Fibroblast of lung (primary cell): ENCODE results near the gene ETNPPL. TPM values are rescaled to one million over a fixed set of nuclear protein-coding genes. Genes with fewer than 3 reads are reported as not detected.

Experiments
- DNase-seq, 2 donors: peaks; one replicate each; pipeline versions ENCODE4 v3.0.0 to v3.0.0-alpha.2; 2010; ENCODE audit warnings: low read depth in 2 of 2
- H2AFZ ChIP-seq: 2 replicates; pipeline ENCODE4 v1.5.1; 2012; ENCODE audit warnings: low read length, control low read depth, inconsistent platforms
- H3K27ac ChIP-seq: 2 replicates; pipeline ENCODE4 v1.5.1; 2011; ENCODE audit warnings: low read length, control low read depth; ENCODE audit not compliant: insufficient read depth
- H3K27me3 ChIP-seq: 2 replicates; pipeline ENCODE4 v1.5.1; 2011; ENCODE audit warnings: mild to moderate bottlenecking, low read length; ENCODE audit not compliant: control insufficient read depth, insufficient read depth
- H3K36me3 ChIP-seq: 2 replicates; pipeline ENCODE4 v1.5.1; 2011; ENCODE audit warnings: low read length; ENCODE audit not compliant: control insufficient read depth, insufficient read depth
- H3K4me1 ChIP-seq: 2 replicates; pipeline ENCODE4 v1.5.1; 2011; ENCODE audit warnings: low read length; ENCODE audit not compliant: control insufficient read depth, insufficient read depth; ENCODE audit errors: extremely low read depth
- H3K4me2 ChIP-seq: 2 replicates; pipeline ENCODE4 v1.5.1; 2011; ENCODE audit warnings: low read length, control low read depth; ENCODE audit not compliant: insufficient read depth; ENCODE audit errors: extremely low read depth
- H3K4me3 ChIP-seq, 4 experiments: fragments of 200-600 bp in 1 of 4; sonication (generic) in 1 of 4; replicated peaks in 1 of 4; 2 replicates each; pipeline ENCODE4 v1.5.1; 2011 to 2016; ENCODE audit warnings: low read length in 4 of 4, low read depth in 3 of 4, mild to moderate bottlenecking in 3 of 4, control low read depth in 2 of 4, inconsistent platforms in 1 of 4, mixed read lengths in 1 of 4; ENCODE audit not compliant: insufficient read depth in 1 of 4; ENCODE audit errors: control extremely low read depth in 1 of 4
- H3K79me2 ChIP-seq: 2 replicates; pipeline ENCODE4 v1.5.1; 2012; ENCODE audit warnings: mild to moderate bottlenecking, low read length, inconsistent platforms; ENCODE audit not compliant: control insufficient read depth, insufficient read depth
- H3K9ac ChIP-seq: 2 replicates; pipeline ENCODE4 v1.5.1; 2011; ENCODE audit warnings: mild to moderate bottlenecking, low read length, control low read depth; ENCODE audit not compliant: insufficient read depth
- H3K9me3 ChIP-seq: 2 replicates; pipeline ENCODE4 v1.5.1; 2012; ENCODE audit warnings: low read depth, low read length; ENCODE audit not compliant: control insufficient read depth, insufficient read depth
- H4K20me1 ChIP-seq: 2 replicates; pipeline ENCODE4 v1.5.1; 2011; ENCODE audit warnings: low read length; ENCODE audit not compliant: control insufficient read depth, insufficient read depth; ENCODE audit errors: extremely low read depth
- EZH2 ChIP-seq: IDR thresholded peaks from 2 replicates; pipeline ENCODE4 v1.5.1; 2012; ENCODE audit warnings: low read length, control low read depth, mild to moderate bottlenecking; ENCODE audit errors: missing control alignments
- polyA plus RNA-seq, 2 donors: library from polyadenylated mRNA; depleted of rRNA in 1 of 2; stranded (reverse) in 1 of 2; unstranded in 1 of 2; fragments of >200 nt; gene quantifications; 2 replicates each; pipeline ENCODE4 v1.2.1, GENCODE V29; 2011 to 2012; ENCODE audit warnings: missing spikeins in 1 of 2
- total RNA-seq: library from RNA; depleted of rRNA; stranded (reverse); fragments of >200 nt; gene quantifications from 2 replicates; pipeline ENCODE4 v1.2.1, GENCODE V29; 2014
- TF ChIP-seq, protein P1 (sequence below), 2 donors: IDR thresholded peaks in 1 of 2; conservative IDR thresholded peaks in 1 of 2; 1 replicate in 1 of 2; 2 replicates in 1 of 2; pipeline ENCODE4 v1.5.1; 2011 to 2012; ENCODE audit warnings: low read length in 2 of 2, control low read depth in 1 of 2, inconsistent platforms in 1 of 2, low read depth in 1 of 2, mild to moderate bottlenecking in 1 of 2

ETNPPL gene
- total and polyA plus RNA-seq, 2 donors (not counting 1 experiment from before 2014, with no cell fraction given) = not detected

DNA sequence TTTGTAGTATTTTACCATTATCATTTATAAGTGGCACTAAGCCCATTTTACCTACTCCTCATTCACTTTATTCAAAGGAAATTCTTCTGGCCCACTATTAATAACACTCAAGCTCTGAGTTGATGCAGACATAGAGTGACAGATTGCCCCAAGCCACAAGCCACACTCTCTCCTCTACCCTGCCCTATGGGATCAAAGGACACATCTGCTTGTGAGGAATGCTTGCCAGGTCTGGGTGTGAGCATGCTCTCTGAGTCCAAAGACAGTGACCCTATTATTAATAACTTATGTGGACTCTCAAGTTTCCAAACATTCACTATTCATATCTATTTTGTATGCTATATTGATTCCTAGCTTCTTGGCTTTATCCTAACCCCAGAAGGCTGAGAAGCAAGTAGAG is 18.5 kb downstream of the ETNPPL start:
- no peaks in the 10 kb centered on the region for H3K36me3 ChIP-seq
- H3K4me2 ChIP-seq = no peak overlapping the region
- H3K79me2 ChIP-seq = no peaks in the 10 kb centered on the region
- H4K20me1 ChIP-seq = no peaks in the 10 kb centered on the region
- no peak for DNase-seq
- no peaks in the 10 kb centered on the region for H3K4me1 ChIP-seq
- peaks cover 2% of the 10 kb centered on the region for H3K27me3 ChIP-seq
- no peak overlapping the region for H2AFZ ChIP-seq
- no peaks in the 10 kb centered on the region for H3K9me3 ChIP-seq
- no peak overlapping the region for H3K9ac ChIP-seq
- no peak overlapping the region for H3K27ac ChIP-seq
- TF ChIP-seq EZH2 = no peak
- TF ChIP-seq, protein P1, sequence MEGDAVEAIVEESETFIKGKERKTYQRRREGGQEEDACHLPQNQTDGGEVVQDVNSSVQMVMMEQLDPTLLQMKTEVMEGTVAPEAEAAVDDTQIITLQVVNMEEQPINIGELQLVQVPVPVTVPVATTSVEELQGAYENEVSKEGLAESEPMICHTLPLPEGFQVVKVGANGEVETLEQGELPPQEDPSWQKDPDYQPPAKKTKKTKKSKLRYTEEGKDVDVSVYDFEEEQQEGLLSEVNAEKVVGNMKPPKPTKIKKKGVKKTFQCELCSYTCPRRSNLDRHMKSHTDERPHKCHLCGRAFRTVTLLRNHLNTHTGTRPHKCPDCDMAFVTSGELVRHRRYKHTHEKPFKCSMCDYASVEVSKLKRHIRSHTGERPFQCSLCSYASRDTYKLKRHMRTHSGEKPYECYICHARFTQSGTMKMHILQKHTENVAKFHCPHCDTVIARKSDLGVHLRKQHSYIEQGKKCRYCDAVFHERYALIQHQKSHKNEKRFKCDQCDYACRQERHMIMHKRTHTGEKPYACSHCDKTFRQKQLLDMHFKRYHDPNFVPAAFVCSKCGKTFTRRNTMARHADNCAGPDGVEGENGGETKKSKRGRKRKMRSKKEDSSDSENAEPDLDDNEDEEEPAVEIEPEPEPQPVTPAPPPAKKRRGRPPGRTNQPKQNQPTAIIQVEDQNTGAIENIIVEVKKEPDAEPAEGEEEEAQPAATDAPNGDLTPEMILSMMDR (conservative IDR thresholded peaks at IDR 0.05 in 1 of 2, IDR thresholded peaks at IDR 0.05 in 1 of 2; ENCODE audit: low read depth in 1 of 2, low read length in 2 of 2) = no peak
- H3K4me3 ChIP-seq = no peak overlapping the region

DNA sequence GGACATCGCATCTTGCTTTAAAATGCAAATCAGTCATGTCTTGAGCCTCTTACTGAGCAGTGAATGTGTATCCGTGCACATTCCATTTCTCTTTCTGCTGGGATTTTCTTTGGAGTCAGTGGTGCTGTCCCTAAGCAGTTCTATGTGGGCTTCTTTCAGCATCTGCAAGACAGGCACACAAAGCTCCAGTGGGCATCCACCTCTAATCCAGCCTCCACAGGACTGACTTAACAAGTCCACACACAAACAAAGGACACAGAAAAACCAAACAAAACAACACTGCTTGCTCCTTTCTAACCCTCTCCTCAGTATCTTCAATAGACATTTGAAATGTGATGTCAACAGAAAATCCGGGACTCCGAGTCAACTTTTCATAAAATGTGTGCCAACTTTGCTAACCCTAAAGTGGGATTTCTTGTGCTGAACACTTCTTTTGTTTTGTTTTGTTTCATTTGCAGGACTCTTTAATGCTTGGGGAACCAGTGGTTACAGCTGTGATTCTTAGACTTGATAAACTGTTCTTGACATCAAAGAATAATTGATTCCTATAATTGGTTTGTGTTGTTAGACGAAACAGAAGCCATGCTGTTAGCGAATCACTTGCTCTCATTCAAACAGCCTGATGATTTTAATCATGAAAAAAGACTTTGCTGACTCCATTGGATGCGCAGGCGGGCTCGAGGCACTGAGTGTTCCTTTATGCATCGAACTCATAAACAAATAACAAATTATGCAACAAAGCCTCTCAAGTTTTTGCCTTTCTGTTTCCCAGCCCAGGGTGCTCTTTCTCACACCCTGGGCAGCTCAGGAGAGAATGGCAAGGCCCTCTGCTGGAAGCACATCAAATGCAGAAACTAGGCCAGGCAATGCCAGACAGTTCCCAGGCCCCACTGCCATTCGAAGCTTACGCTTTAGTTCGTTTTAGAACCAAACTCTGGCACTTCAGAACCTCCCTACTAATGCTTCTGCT is 20.1 kb downstream of the ETNPPL start:
- Histone ChIP-seq H3K27ac (no peak overlapping the region), H2AFZ (no peak overlapping the region), H3K36me3 (no peaks in the 10 kb centered on the region), H3K9ac (no peak overlapping the region), H3K4me3 (no peak overlapping the region), H3K9me3 (no peaks in the 10 kb centered on the region), H3K4me2 (no peak overlapping the region), H3K27me3 (peaks cover 2% of the 10 kb centered on the region), H3K4me1 (no peaks in the 10 kb centered on the region), H3K79me2 (no peaks in the 10 kb centered on the region), H4K20me1 (no peaks in the 10 kb centered on the region)
- TF ChIP-seq, protein P1 (conservative IDR thresholded peaks at IDR 0.05 in 1 of 2, IDR thresholded peaks at IDR 0.05 in 1 of 2; ENCODE audit: low read depth in 1 of 2, low read length in 2 of 2) = no peak
- no peak for TF ChIP-seq EZH2
- no peak for DNase-seq

DNA sequence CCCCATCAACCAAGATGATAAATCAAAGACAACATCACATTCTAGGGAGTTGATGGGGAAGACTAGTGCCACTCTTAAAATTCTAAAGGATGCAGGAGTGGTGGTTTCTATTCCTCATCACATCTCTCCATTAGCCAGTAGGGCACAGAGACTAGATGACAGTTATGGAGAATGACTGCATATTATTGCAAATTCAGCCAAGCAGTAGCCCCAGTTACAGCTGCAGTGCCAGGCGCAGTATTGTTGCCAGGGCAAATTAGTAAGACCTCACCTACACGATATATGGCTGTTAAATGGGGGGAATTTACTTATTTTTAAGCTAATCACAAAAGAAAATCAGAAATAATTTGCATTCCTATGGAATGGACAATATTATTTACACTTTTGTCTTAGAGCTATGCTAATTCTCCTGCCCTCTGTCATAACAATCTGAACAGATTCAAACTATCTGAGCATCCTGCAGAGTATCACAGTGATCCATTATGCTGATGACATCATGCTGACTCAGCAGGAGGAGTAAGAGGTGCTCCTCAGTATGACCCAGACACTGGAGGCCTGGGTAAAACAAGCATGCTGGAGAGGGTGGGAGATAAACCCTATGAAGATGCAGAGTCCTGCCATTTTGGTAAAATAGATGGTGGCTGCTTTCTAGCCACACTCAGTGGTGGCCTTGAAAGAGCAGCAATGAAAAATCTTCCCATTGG is 24.7 kb downstream of the ETNPPL start:
- no peaks in the 10 kb centered on the region for H4K20me1 ChIP-seq
- H3K9ac ChIP-seq = no peak overlapping the region
- no peak for TF ChIP-seq EZH2
- TF ChIP-seq, protein P1 (conservative IDR thresholded peaks at IDR 0.05 in 1 of 2, IDR thresholded peaks at IDR 0.05 in 1 of 2; ENCODE audit: low read depth in 1 of 2, low read length in 2 of 2) = no peak
- no peak overlapping the region for H2AFZ ChIP-seq
- no peak overlapping the region for H3K4me3 ChIP-seq
- no peaks in the 10 kb centered on the region for H3K4me1 ChIP-seq
- H3K36me3 ChIP-seq = no peaks in the 10 kb centered on the region
- H3K27ac ChIP-seq = no peak overlapping the region
- H3K4me2 ChIP-seq = no peak overlapping the region
- DNase-seq = peak in 1 of 2 donors; percentile 48
- H3K27me3 ChIP-seq = peaks cover 2% of the 10 kb centered on the region
- H3K79me2 ChIP-seq = no peaks in the 10 kb centered on the region
- no peaks in the 10 kb centered on the region for H3K9me3 ChIP-seq
